Fibroblast of skin of scalp (primary cell): ENCODE results near the gene TRH.
"Not testable (repeated sequence)": the region's sequence is repeated elsewhere in the genome, so short reads cannot be mapped to it uniquely, and the experiment has no call there.

Source experiments
- DNase-seq: peaks from one replicate; pipeline ENCODE4 v3.0.0-alpha.2; 2013

TRH gene

DNA sequence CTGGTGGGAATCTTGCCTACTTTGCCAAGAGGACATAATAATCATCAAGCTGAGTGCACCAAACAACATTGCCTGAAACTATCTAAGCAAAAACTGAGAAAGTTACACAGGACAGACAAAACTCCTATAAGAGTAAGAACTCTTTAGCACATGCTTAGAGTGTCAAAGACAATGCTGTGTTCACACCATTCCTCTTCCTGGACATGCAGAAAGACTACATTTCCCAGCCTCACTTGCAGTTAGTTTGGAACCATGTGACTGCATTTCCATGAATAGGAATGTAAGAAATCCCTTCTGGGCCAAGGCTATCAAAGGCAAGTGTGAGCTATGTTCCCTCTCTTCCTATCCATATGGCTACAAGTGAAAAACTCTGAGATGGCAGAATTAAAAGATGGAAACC, 37.6 kb downstream of the TRH start:
- DNase-seq: peak; percentile 16

DNA sequence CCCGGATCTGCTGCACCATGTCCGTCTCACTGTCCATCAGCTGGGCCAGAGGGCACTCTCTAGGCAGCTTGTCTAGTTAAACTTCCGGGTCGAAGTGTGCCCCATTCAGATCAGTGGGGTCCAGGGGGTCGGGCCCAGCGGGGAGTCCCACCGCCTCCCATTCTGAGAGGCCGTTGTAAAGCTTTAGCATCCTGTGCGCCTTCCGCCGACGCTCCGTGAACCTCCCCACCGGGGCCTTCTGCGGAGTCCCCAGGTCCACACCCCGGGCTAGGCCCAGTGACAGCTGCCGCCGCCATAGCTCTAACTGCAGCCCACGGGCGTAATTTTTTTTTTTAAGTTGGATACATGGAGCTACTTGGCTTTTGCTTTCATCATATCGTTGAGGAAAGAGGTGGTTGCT, 38.7 kb downstream of the TRH start:
- DNase-seq: not testable (repeated sequence)

DNA sequence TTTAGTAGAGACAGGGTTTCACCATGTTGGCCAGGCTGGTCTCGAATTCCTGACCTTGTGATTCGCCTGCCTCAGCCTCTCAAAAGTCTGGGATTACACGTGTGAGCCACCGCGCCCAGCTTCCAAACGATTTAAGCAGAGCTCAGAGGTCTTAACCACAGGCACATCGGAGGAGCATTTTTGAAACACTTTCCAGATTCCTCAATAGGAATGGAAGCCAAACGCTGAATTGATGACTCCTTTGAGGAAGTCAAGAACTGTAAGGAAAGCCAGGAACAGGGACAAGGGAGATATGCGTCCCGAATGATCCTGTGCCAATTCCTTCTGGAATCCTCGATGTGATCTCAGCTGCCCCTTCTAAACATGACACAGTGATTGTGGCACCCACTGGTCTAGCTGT, 40.0 kb downstream of the TRH start:
- DNase-seq: peak; percentile 74

DNA sequence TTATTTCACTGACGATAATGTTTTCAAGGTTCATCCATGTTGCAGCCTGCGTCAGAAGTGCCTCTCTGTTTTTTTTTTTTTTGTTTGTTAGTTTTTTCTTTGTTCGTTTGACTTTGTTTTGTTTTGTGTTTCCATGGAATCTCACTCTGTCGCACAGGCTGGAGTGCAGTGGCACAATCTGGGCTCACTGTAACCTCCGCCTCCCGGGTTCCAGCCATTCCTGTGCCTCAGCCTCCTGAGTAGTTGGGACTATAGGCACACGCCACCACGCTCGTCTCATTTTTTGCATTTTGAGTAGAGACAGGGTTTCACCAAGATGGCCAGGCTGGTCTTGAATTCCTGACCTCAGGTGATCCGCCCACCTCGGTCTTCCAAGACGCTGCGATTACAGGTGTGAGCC, 43.1 kb downstream of the TRH start:
- not testable (repeated sequence) for DNase-seq

DNA sequence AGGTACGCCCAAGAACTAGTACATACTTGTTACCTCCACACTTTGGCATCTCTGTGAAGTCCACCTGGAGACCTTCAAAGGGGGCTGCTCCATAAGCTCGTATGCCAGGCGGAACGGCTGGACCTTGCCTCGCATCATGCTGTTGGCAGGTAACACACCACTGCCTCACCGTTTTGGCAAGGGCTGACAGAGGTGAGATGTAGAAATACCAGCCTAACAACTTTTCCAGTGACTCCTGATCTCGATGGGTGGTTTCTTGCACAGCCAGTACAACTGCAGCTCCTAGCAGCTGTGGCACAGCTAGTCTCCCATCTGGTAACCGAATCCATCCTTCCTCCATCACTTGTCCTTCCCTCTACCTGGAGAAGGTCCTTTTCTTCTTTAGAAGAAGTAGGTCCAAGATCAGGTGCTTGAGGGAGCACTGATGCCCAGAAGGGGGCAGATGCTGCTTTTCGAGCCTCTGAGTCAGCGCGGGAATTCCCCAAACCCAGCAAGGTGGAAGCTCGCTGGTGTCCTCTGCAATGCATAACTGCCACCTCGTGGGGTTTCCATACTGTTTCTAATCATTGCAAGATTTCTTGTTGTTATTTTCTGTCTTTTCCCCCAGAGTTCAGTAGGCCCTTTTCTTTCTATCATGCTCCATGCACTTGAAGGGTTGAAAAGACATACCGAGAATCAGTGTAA, 51.8 kb downstream of the TRH start:
- DNase-seq: not testable (repeated sequence)

DNA sequence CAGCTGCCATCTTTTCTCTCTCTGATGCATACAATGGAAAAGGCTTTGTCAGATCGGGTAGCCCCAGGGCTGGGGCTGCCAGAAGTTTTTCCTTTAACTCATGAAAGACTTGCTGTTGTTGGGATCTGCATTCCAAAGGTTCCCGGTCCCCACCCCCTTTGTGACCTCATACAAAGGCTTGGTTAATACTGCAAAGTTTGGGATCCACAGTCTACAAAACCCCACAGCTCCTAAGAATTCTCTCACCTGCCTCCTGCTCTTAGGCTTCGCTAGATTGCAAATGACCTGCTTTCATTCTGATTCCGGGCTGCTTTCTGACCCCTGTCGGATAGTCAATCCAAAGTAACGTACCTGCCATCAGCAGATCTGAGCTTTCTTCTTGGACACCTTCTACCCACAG, 52.9 kb downstream of the TRH start:
- DNase-seq: not testable (repeated sequence)
